Small intestine (tissue), 7 donors: ENCODE measurements around the gene ZIC5. TPM values are rescaled to one million over a fixed set of nuclear protein-coding genes. Genes with fewer than 3 reads are reported as not detected.
"Not testable (repeated sequence)": the region's sequence is repeated elsewhere in the genome, so short reads cannot be mapped to it uniquely, and the experiment has no call there.

Experiments used
- DNase-seq, 2 donors: peaks; one replicate each; pipeline versions ENCODE4 v3.0.0 to v3.0.0-alpha.2; 2013
- FAIRE-seq: peaks from 2 replicates; lab custom pipeline; 2012; peaks lifted over from hg19 to GRCh38; lab: Jason Lieb, UNC
- H3K27ac ChIP-seq, 3 donors: one replicate each; pipeline ENCODE4 v1.5.1; 2013; ENCODE audit warnings: low read length in 2 of 3, mild to moderate bottlenecking in 2 of 3, control low read depth in 1 of 3, inconsistent platforms in 1 of 3, low read depth in 1 of 3, moderate library complexity in 1 of 3
- H3K27me3 ChIP-seq, 3 donors: one replicate each; pipeline ENCODE4 v1.6.1; 2013; ENCODE audit warnings: low read length in 3 of 3, inconsistent platforms in 1 of 3; ENCODE audit not compliant: control insufficient read depth in 3 of 3, insufficient read depth in 3 of 3
- H3K36me3 ChIP-seq, 3 donors: one replicate each; pipeline ENCODE4 v1.6.1; 2013; ENCODE audit warnings: low read length in 3 of 3, inconsistent platforms in 1 of 3, low read depth in 1 of 3, mild to moderate bottlenecking in 1 of 3, moderate library complexity in 1 of 3; ENCODE audit not compliant: control insufficient read depth in 3 of 3, insufficient read depth in 2 of 3
- H3K4me1 ChIP-seq, 3 donors: one replicate each; pipeline ENCODE4 v1.6.1; 2013; ENCODE audit warnings: low read length in 2 of 3, inconsistent platforms in 1 of 3, low read depth in 1 of 3, mild to moderate bottlenecking in 1 of 3, moderate library complexity in 1 of 3; ENCODE audit not compliant: control insufficient read depth in 3 of 3, insufficient read depth in 2 of 3
- H3K4me3 ChIP-seq, 3 donors: one replicate each; pipeline ENCODE4 v1.5.1; 2013; ENCODE audit warnings: low read length in 3 of 3, control low read depth in 1 of 3, inconsistent platforms in 1 of 3, low read depth in 1 of 3, mild to moderate bottlenecking in 1 of 3, moderate library complexity in 1 of 3
- H3K9me3 ChIP-seq, 2 donors: one replicate each; pipeline ENCODE4 v1.6.1; 2013; ENCODE audit warnings: low read depth in 1 of 2, low read length in 1 of 2; ENCODE audit not compliant: control insufficient read depth in 2 of 2, insufficient read depth in 1 of 2
- WGBS, 3 donors: extraction: QIAGEN DNeasy Blood & Tissue Kit; methylation state at CpG; one replicate each; pipeline ENCODE4 v1.1.7; 2013; 5-methylcytosine and 5-hydroxymethylcytosine counted together
- polyA plus RNA-seq, 4 donors: library from polyadenylated mRNA; stranded (reverse) in 3 of 4; unstranded in 1 of 4; fragments of 200-250 nt in 3 of 4; fragments of 120-200 nt in 1 of 4; gene quantifications; one replicate each; pipeline versions ENCODE4 v1.2.1 to v1.2.3, GENCODE V29; 2013
- donor health status: healthy with polysubstance abuse.
- donor health status: control.
- donor health status: control.
- donor health status: Bipolar disorder and iron deficiency.
- donor health status: healthy.

Gene ZIC5
- polyA plus RNA-seq, 4 donors, result 0.01 TPM; not detected in 3

- DNase-seq, result no peak
- Histone ChIP-seq H3K4me1 (peaks cover 2 to 13% (median 3%) of the 10 kb centered on the region in 3 donors), H3K9me3 (no peaks in the 10 kb centered on the region), H3K4me3 (no peak overlapping the region), H3K27me3 (peaks cover 6 to 97% (median 62%) of the 10 kb centered on the region in 3 donors), H3K36me3 (no peaks in the 10 kb centered on the region), H3K27ac (no peak overlapping the region)
- no peak for FAIRE-seq
- 27 to 52% (median 33%) methylated on average over 21 of the region's 21 CpGs for whole genome bisulfite sequencing, 3 donors
Measured at GRCh38 chr13:99955107-99955746, 16.3 kb downstream of the ZIC5 start.

- DNase-seq (no peak), FAIRE-seq (no peak)
- Histone ChIP-seq H3K4me3 (no peak overlapping the region), H3K4me1 (peaks cover 2 to 13% (median 3%) of the 10 kb centered on the region in 3 donors), H3K27ac (no peak overlapping the region), H3K27me3 (peaks cover 6 to 93% (median 43%) of the 10 kb centered on the region in 3 donors), H3K9me3 (no peaks in the 10 kb centered on the region), H3K36me3 (no peaks in the 10 kb centered on the region)
- 41 to 60% (median 59%) methylated on average over 14 of the region's 14 CpGs for WGBS, 3 donors
Measured at GRCh38 chr13:99953138-99953755, 18.3 kb downstream of the ZIC5 start.

GRCh38 chr13:99951666-99952065 lies 19.9 kb downstream of the ZIC5 start:
- H3K36me3 ChIP-seq, H3K4me3 ChIP-seq, FAIRE-seq, DNase-seq, H3K27ac ChIP-seq, H3K9me3 ChIP-seq: not testable (repeated sequence)
- WGBS, 3 donors, result 85 to 100% (median 89%) methylated on average over 1 of the region's 1 CpG
- Histone ChIP-seq H3K4me1 (peaks cover 2 to 12% (median 2%) of the 10 kb centered on the region in 3 donors), H3K27me3 (peaks cover 3 to 90% (median 36%) of the 10 kb centered on the region in 3 donors)

GRCh38 chr13:99949679-99950413 lies 21.7 kb downstream of the ZIC5 start:
- FAIRE-seq (no peak), DNase-seq (no peak)
- Histone ChIP-seq H3K27me3 (peaks cover 0 to 82% (median 19%) of the 10 kb centered on the region in 3 donors), H3K36me3 (no peaks in the 10 kb centered on the region), H3K27ac (no peak overlapping the region), H3K4me1 (no peaks in the 10 kb centered on the region), H3K9me3 (no peaks in the 10 kb centered on the region), H3K4me3 (no peak overlapping the region)
- WGBS, 3 donors, result 50 to 61% (median 60%) methylated on average over 8 of the region's 8 CpGs

- Histone ChIP-seq H3K27ac (no peak overlapping the region), H3K27me3 (peaks cover 0 to 78% (median 20%) of the 10 kb centered on the region in 3 donors), H3K4me3 (no peak overlapping the region), H3K4me1 (no peaks in the 10 kb centered on the region), H3K36me3 (no peaks in the 10 kb centered on the region), H3K9me3 (no peaks in the 10 kb centered on the region)
- 44 to 65% (median 54%) methylated on average over 10 of the region's 10 CpGs for WGBS, 3 donors
- FAIRE-seq, result no peak
- peak in 1 of 2 donors; percentile 40 for DNase-seq
Measured at GRCh38 chr13:99948907-99949678, 22.5 kb downstream of the ZIC5 start.

GRCh38 chr13:99948411-99948810 lies 23.2 kb downstream of the ZIC5 start:
- FAIRE-seq (no peak), DNase-seq (no peak)
- Histone ChIP-seq H3K36me3 (no peaks in the 10 kb centered on the region), H3K27ac (no peak overlapping the region), H3K27me3 (peaks cover 0 to 72% (median 20%) of the 10 kb centered on the region in 3 donors), H3K9me3 (no peaks in the 10 kb centered on the region), H3K4me3 (no peak overlapping the region), H3K4me1 (no peaks in the 10 kb centered on the region)
- WGBS, 3 donors, result 75 to 85% (median 80%) methylated on average over 4 of the region's 4 CpGs

- WGBS, 3 donors, result 82 to 91% (median 83%) methylated on average over 2 of the region's 2 CpGs
- DNase-seq (no peak), FAIRE-seq (no peak)
- H3K36me3 ChIP-seq, result no peaks in the 10 kb centered on the region
- no peaks in the 10 kb centered on the region for H3K9me3 ChIP-seq
- no peak overlapping the region for H3K27ac ChIP-seq
- H3K27me3 ChIP-seq, result peaks cover 0 to 64% (median 20%) of the 10 kb centered on the region in 3 donors
- H3K4me3 ChIP-seq, result no peak overlapping the region
- H3K4me1 ChIP-seq, result no peaks in the 10 kb centered on the region
Measured at GRCh38 chr13:99947666-99948065, 23.9 kb downstream of the ZIC5 start.

- WGBS, 3 donors, result 92 to 96% (median 94%) methylated on average over 2 of the region's 2 CpGs
- H3K4me1 ChIP-seq, H3K27ac ChIP-seq, H3K9me3 ChIP-seq, H3K4me3 ChIP-seq, H3K36me3 ChIP-seq, FAIRE-seq, DNase-seq: not testable (repeated sequence)
- H3K27me3 ChIP-seq, result peaks cover 0 to 47% (median 14%) of the 10 kb centered on the region in 3 donors
Measured at GRCh38 chr13:99945515-99945914, 26.1 kb downstream of the ZIC5 start.
